Mesenchymal stem cell (in vitro differentiated cells and primary cell): Measurements from ENCODE around the gene KCND2.

Experiments
- DNase-seq: peaks from one replicate; pipeline ENCODE4 v3.0.0-alpha.2; 2013
- H2AFZ ChIP-seq: one replicate; pipeline ENCODE4 v1.6.1; 2013; ENCODE audit warnings: low read depth, mild to moderate bottlenecking, control low read depth, inconsistent platforms, low read length, moderate library complexity
- H2AK5ac ChIP-seq: 2 replicates; pipeline ENCODE4 v1.6.1; 2013; ENCODE audit warnings: low read length, moderate library complexity, mild to moderate bottlenecking, inconsistent platforms; ENCODE audit not compliant: severe bottlenecking
- H2BK120ac ChIP-seq: one replicate; pipeline ENCODE4 v1.6.1; 2013; ENCODE audit warnings: low read depth, mild to moderate bottlenecking, inconsistent platforms, low read length, moderate library complexity
- H2BK12ac ChIP-seq, 2 experiments: one replicate each; pipeline ENCODE4 v1.6.1; 2013; ENCODE audit warnings: inconsistent platforms in 2 of 2, low read length in 2 of 2, mild to moderate bottlenecking in 2 of 2, moderate library complexity in 2 of 2, control low read depth in 1 of 2
- H2BK15ac ChIP-seq: one replicate; pipeline ENCODE4 v1.6.1; 2013; ENCODE audit warnings: mild to moderate bottlenecking, low read depth, inconsistent platforms; ENCODE audit not compliant: poor library complexity, severe bottlenecking
- H2BK5ac ChIP-seq: 2 replicates; pipeline ENCODE4 v1.6.1; 2013; ENCODE audit warnings: low read depth, mild to moderate bottlenecking, low read length, control low read depth, inconsistent platforms; ENCODE audit not compliant: poor library complexity, severe bottlenecking
- H3K14ac ChIP-seq, 2 experiments: one replicate each; pipeline ENCODE4 v1.6.1; 2013; ENCODE audit warnings: inconsistent platforms in 2 of 2, low read length in 2 of 2, control low read depth in 1 of 2, mild to moderate bottlenecking in 1 of 2, moderate library complexity in 1 of 2
- H3K18ac ChIP-seq, 2 experiments: one replicate each; pipeline ENCODE4 v1.6.1; 2013; ENCODE audit warnings: inconsistent platforms in 2 of 2, low read length in 2 of 2, control low read depth in 1 of 2, low read depth in 1 of 2, mild to moderate bottlenecking in 1 of 2
- H3K23ac ChIP-seq, 2 experiments: one replicate each; pipeline ENCODE4 v1.6.1; 2013; ENCODE audit warnings: inconsistent platforms in 2 of 2, low read length in 2 of 2, mild to moderate bottlenecking in 2 of 2, moderate library complexity in 2 of 2, control low read depth in 1 of 2
- H3K27ac ChIP-seq: 2 replicates; pipeline ENCODE4 v1.5.1; 2013; ENCODE audit warnings: mild to moderate bottlenecking, moderate library complexity, low read length, control low read depth, inconsistent platforms; ENCODE audit not compliant: poor library complexity, severe bottlenecking
- H3K27me3 ChIP-seq, 2 experiments: 2 replicates each; pipeline versions ENCODE4 v1.6.1 to v1.7.0; 2013; ENCODE audit warnings: low read length in 2 of 2, mild to moderate bottlenecking in 2 of 2, moderate library complexity in 2 of 2, control low read depth in 1 of 2, inconsistent platforms in 1 of 2; ENCODE audit not compliant: control insufficient read depth in 1 of 2, insufficient read depth in 1 of 2
- H3K36me3 ChIP-seq, 2 experiments: 2 replicates each; pipeline versions ENCODE4 v1.6.1 to v1.7.0; 2013; ENCODE audit warnings: low read length in 2 of 2, control low read depth in 1 of 2, inconsistent platforms in 1 of 2, low read depth in 1 of 2, mild to moderate bottlenecking in 1 of 2; ENCODE audit not compliant: insufficient read depth in 2 of 2, control insufficient read depth in 1 of 2
- H3K4ac ChIP-seq, 2 experiments: one replicate each; pipeline ENCODE4 v1.6.1; 2013; ENCODE audit warnings: inconsistent platforms in 2 of 2, low read length in 2 of 2, mild to moderate bottlenecking in 2 of 2, moderate library complexity in 2 of 2, control low read depth in 1 of 2, low read depth in 1 of 2
- H3K4me1 ChIP-seq: 2 replicates; pipeline ENCODE4 v1.6.1; 2013; ENCODE audit warnings: low read depth, low read length, control low read depth; ENCODE audit not compliant: control insufficient read depth, insufficient read depth
- H3K4me2 ChIP-seq: 2 replicates; pipeline ENCODE4 v1.6.1; 2013; ENCODE audit warnings: low read length, mild to moderate bottlenecking, inconsistent platforms; ENCODE audit not compliant: poor library complexity, severe bottlenecking
- H3K4me3 ChIP-seq, 2 experiments: 2 replicates each; pipeline versions ENCODE4 v1.5.1 to v1.7.0; 2013; ENCODE audit warnings: low read length in 2 of 2, mild to moderate bottlenecking in 2 of 2, control low read depth in 1 of 2, low read depth in 1 of 2; ENCODE audit not compliant: insufficient read depth in 1 of 2
- H3K79me1 ChIP-seq: replicated peaks from 2 replicates; pipeline ENCODE4 v1.6.1; 2013; ENCODE audit warnings: mild to moderate bottlenecking, control low read depth, low read length, inconsistent platforms; ENCODE audit not compliant: poor library complexity, severe bottlenecking
- H3K9ac ChIP-seq: 2 replicates; pipeline ENCODE4 v1.7.0; 2013; ENCODE audit warnings: mild to moderate bottlenecking, low read length, moderate library complexity
- H3K9me3 ChIP-seq: 2 replicates; pipeline ENCODE4 v1.7.0; 2013; ENCODE audit warnings: mild to moderate bottlenecking, low read length; ENCODE audit not compliant: control insufficient read depth
- H4K8ac ChIP-seq: one replicate; pipeline ENCODE4 v1.6.1; 2013; ENCODE audit warnings: inconsistent platforms, mild to moderate bottlenecking, low read length, moderate library complexity
- H4K91ac ChIP-seq: one replicate; pipeline ENCODE4 v1.6.1; 2013; ENCODE audit warnings: mild to moderate bottlenecking, low read length, inconsistent platforms
- WGBS: methylation state at CpG from one replicate; pipeline ENCODE4 v1.1.7; 2013; ENCODE audit warnings: mixed read lengths; 5-methylcytosine and 5-hydroxymethylcytosine counted together

Gene KCND2

GRCh38 chr7:120615703-120616102 is 342.7 kb downstream of the KCND2 start:
- H3K4me2 ChIP-seq, result no peak overlapping the region
- H4K8ac ChIP-seq, result no peak overlapping the region
- H3K4ac ChIP-seq, result no peak overlapping the region
- no peak overlapping the region for H2AFZ ChIP-seq
- H3K4me1 ChIP-seq, result no peaks in the 10 kb centered on the region
- no peak overlapping the region for H4K91ac ChIP-seq
- no peak overlapping the region for H3K4me3 ChIP-seq
- no peaks in the 10 kb centered on the region for H3K36me3 ChIP-seq
- H3K27me3 ChIP-seq, result no peaks in the 10 kb centered on the region
- no peak overlapping the region for H3K9ac ChIP-seq
- no peak for DNase-seq
- H3K9me3 ChIP-seq, result no peaks in the 10 kb centered on the region
- no peak overlapping the region for H2AK5ac ChIP-seq
- H2BK120ac ChIP-seq, result no peak overlapping the region
- H3K23ac ChIP-seq, result no peak overlapping the region
- no peak overlapping the region for H3K18ac ChIP-seq
- H2BK12ac ChIP-seq, result no peak overlapping the region
- no peak overlapping the region for H2BK15ac ChIP-seq
- H3K79me1 ChIP-seq, result no peaks in the 10 kb centered on the region
- no peak overlapping the region for H2BK5ac ChIP-seq
- WGBS, result 97% methylated on average over 3 of the region's 3 CpGs
- no peak overlapping the region for H3K14ac ChIP-seq
- H3K27ac ChIP-seq, result no peak overlapping the region

- Histone ChIP-seq H3K18ac (no peak overlapping the region), H3K4me1 (no peaks in the 10 kb centered on the region), H3K14ac (no peak overlapping the region), H2AK5ac (no peak overlapping the region), H3K4me2 (no peak overlapping the region), H2BK15ac (no peak overlapping the region), H2BK5ac (no peak overlapping the region), H3K4ac (no peak overlapping the region), H4K91ac (no peak overlapping the region), H3K36me3 (no peaks in the 10 kb centered on the region), H3K9me3 (no peaks in the 10 kb centered on the region), H3K9ac (no peak overlapping the region), H2BK120ac (no peak overlapping the region), H2BK12ac (no peak overlapping the region), H3K27ac (no peak overlapping the region), H3K4me3 (no peak overlapping the region), H4K8ac (no peak overlapping the region), H2AFZ (no peak overlapping the region), H3K27me3 (no peaks in the 10 kb centered on the region), H3K79me1 (no peaks in the 10 kb centered on the region), H3K23ac (no peak overlapping the region)
- 100% methylated on average over 2 of the region's 3 CpGs for WGBS
- DNase-seq, result no peak
Measured at GRCh38 chr7:120617275-120617674, 344.3 kb downstream of the KCND2 start.

GRCh38 chr7:120628251-120628650 is 355.3 kb downstream of the KCND2 start:
- H2AFZ ChIP-seq, result no peak overlapping the region
- peak overlapping the region; percentile 59 for H3K9ac ChIP-seq
- H2BK5ac ChIP-seq, result no peak overlapping the region
- H3K4me2 ChIP-seq, result no peak overlapping the region
- no peak for DNase-seq
- H2BK12ac ChIP-seq, result no peak overlapping the region
- H3K36me3 ChIP-seq, result no peaks in the 10 kb centered on the region
- H2BK15ac ChIP-seq, result no peak overlapping the region
- H3K79me1 ChIP-seq, result no peaks in the 10 kb centered on the region
- H3K4ac ChIP-seq, result no peak overlapping the region
- no peak overlapping the region for H3K18ac ChIP-seq
- no peak overlapping the region for H4K91ac ChIP-seq
- H3K14ac ChIP-seq, result no peak overlapping the region
- no peak overlapping the region for H2AK5ac ChIP-seq
- H3K27me3 ChIP-seq, result no peaks in the 10 kb centered on the region
- no peak overlapping the region for H4K8ac ChIP-seq
- no peaks in the 10 kb centered on the region for H3K4me1 ChIP-seq
- no peak overlapping the region for H3K4me3 ChIP-seq
- no peaks in the 10 kb centered on the region for H3K9me3 ChIP-seq
- no peak overlapping the region for H3K27ac ChIP-seq
- no peak overlapping the region for H3K23ac ChIP-seq
- H2BK120ac ChIP-seq, result no peak overlapping the region
- no CpG with 5 or more reads among the region's 1 CpG for WGBS

GRCh38 chr7:120639884-120640283 is 366.9 kb downstream of the KCND2 start:
- H3K36me3 ChIP-seq, result no peaks in the 10 kb centered on the region
- no peak overlapping the region for H2BK120ac ChIP-seq
- H3K4me2 ChIP-seq, result no peak overlapping the region
- no peak overlapping the region for H2BK12ac ChIP-seq
- H2BK15ac ChIP-seq, result no peak overlapping the region
- H3K4me3 ChIP-seq, result no peak overlapping the region
- H3K23ac ChIP-seq, result no peak overlapping the region
- no peak overlapping the region for H2BK5ac ChIP-seq
- no peaks in the 10 kb centered on the region for H3K27me3 ChIP-seq
- no peaks in the 10 kb centered on the region for H3K79me1 ChIP-seq
- no peaks in the 10 kb centered on the region for H3K9me3 ChIP-seq
- no peak overlapping the region for H3K18ac ChIP-seq
- H3K9ac ChIP-seq, result no peak overlapping the region
- H3K14ac ChIP-seq, result no peak overlapping the region
- H2AFZ ChIP-seq, result no peak overlapping the region
- DNase-seq, result no peak
- H4K8ac ChIP-seq, result no peak overlapping the region
- H4K91ac ChIP-seq, result no peak overlapping the region
- no peak overlapping the region for H2AK5ac ChIP-seq
- H3K4me1 ChIP-seq, result no peaks in the 10 kb centered on the region
- H3K27ac ChIP-seq, result no peak overlapping the region
- H3K4ac ChIP-seq, result no peak overlapping the region
